Endodermal cell (in vitro differentiated cells): ENCODE measurements around the gene CCR8. TPM values are rescaled to one million over a fixed set of nuclear protein-coding genes. Genes with fewer than 3 reads are reported as not detected.

ENCODE experiments used
- DNase-seq: peaks from one replicate; pipeline ENCODE4 v3.0.0-alpha.2; 2017
- H3K27ac ChIP-seq: 2 replicates; pipeline ENCODE4 v1.5.1; 2013; ENCODE audit warnings: mild to moderate bottlenecking, low read depth, low read length, moderate library complexity
- H3K27me3 ChIP-seq: 2 replicates; pipeline ENCODE4 v1.6.1; 2013; ENCODE audit warnings: mild to moderate bottlenecking, low read length, moderate library complexity; ENCODE audit not compliant: insufficient read depth, control insufficient read depth, poor library complexity, severe bottlenecking
- H3K36me3 ChIP-seq: 2 replicates; pipeline ENCODE4 v1.7.0; 2013; ENCODE audit warnings: mild to moderate bottlenecking, low read length, moderate library complexity; ENCODE audit not compliant: control insufficient read depth, insufficient read depth
- H3K4me1 ChIP-seq: one replicate; pipeline ENCODE4 v1.7.0; 2013; ENCODE audit warnings: low read length; ENCODE audit not compliant: control insufficient read depth, insufficient read depth
- H3K4me3 ChIP-seq: 2 replicates; pipeline ENCODE4 v1.5.1; 2013; ENCODE audit warnings: mild to moderate bottlenecking, low read length, moderate library complexity
- H3K9ac ChIP-seq: 2 replicates; pipeline ENCODE4 v1.6.1; 2013; ENCODE audit warnings: mild to moderate bottlenecking, low read length, moderate library complexity; ENCODE audit not compliant: poor library complexity, severe bottlenecking; ENCODE audit errors: extremely low read depth
- H3K9me3 ChIP-seq: 2 replicates; pipeline ENCODE4 v1.6.1; 2013; ENCODE audit warnings: mild to moderate bottlenecking, low read length, moderate library complexity; ENCODE audit not compliant: control insufficient read depth
- H3K27ac Mint-ChIP-seq: 2 replicates; pipeline ENCODE4 v1.8.0; 2020; ENCODE audit warnings: mixed read lengths
- H3K27me3 Mint-ChIP-seq: 2 replicates; pipeline ENCODE4 v1.8.0; 2021; ENCODE audit warnings: mild to moderate bottlenecking, mixed read lengths; ENCODE audit not compliant: insufficient read depth
- H3K36me3 Mint-ChIP-seq: 2 replicates; pipeline ENCODE4 v1.8.0; 2020; ENCODE audit warnings: low read depth, mixed read lengths
- H3K4me1 Mint-ChIP-seq: 2 replicates; pipeline ENCODE4 v1.8.0; 2020; ENCODE audit warnings: mixed read lengths
- H3K4me3 Mint-ChIP-seq: 2 replicates; pipeline ENCODE4 v1.8.0; 2020; ENCODE audit warnings: mild to moderate bottlenecking, moderate library complexity, mixed read lengths
- H3K9me3 Mint-ChIP-seq: 2 replicates; pipeline ENCODE4 v1.8.0; 2020; ENCODE audit warnings: mild to moderate bottlenecking, mixed read lengths
- CTCF ChIP-seq: fragments of 200-600 bp; sonication (generic); conservative IDR thresholded peaks from 2 replicates; pipeline ENCODE4 v1.5.0; 2021; ENCODE audit warnings: antibody characterized with exemption, mild to moderate bottlenecking
- WGBS, 2 experiments: methylation state at CpG; one replicate each; pipeline versions ENCODE4 v1.1.5 to v1.1.7; 2013; ENCODE audit warnings: missing lambda C conversion rate in 2 of 2, mixed read lengths in 1 of 2; ENCODE audit not compliant: insufficient coverage in 1 of 2, insufficient read length in 1 of 2; 5-methylcytosine and 5-hydroxymethylcytosine counted together
- total RNA-seq, 2 donors: library from RNA; stranded (reverse); fragmentation: NEBNext Ultra II Directional in 1 of 2; extraction: Animal tissue kit (Norgen Biotek cat#: 25700) in 1 of 2; gene quantifications; 2 replicates in 1 of 2; 3 replicates in 1 of 2; pipeline ENCODE4 v1.2.1, GENCODE V29; 2021

The CCR8 gene
- total RNA-seq, 2 donors from 2014 or later, result 0.22 TPM; not detected in 1

GRCh38 chr3:39381432-39381831 is 51.9 kb downstream of the CCR8 start:
- no peak overlapping the region for H3K27ac ChIP-seq
- H3K36me3 Mint-ChIP-seq, result peaks cover under 1% of the 10 kb centered on the region
- DNase-seq, result no peak
- H3K9ac ChIP-seq, result no peak overlapping the region
- H3K9me3 Mint-ChIP-seq, result no peaks in the 10 kb centered on the region
- H3K27me3 ChIP-seq, result no peaks in the 10 kb centered on the region
- TF ChIP-seq CTCF, result no peak
- H3K36me3 ChIP-seq, result no peaks in the 10 kb centered on the region
- peaks cover 28% of the 10 kb centered on the region for H3K4me1 Mint-ChIP-seq
- peaks cover 1% of the 10 kb centered on the region for H3K27me3 Mint-ChIP-seq
- H3K4me3 ChIP-seq, result no peak overlapping the region
- H3K9me3 ChIP-seq, result no peaks in the 10 kb centered on the region
- H3K4me3 Mint-ChIP-seq, result no peak overlapping the region
- no peak overlapping the region for H3K27ac Mint-ChIP-seq
- WGBS, 2 experiments, result 73 to 96% methylated on average over 2 to 3 of the region's 3 CpGs
- H3K4me1 ChIP-seq, result no peaks in the 10 kb centered on the region

Other genes with a start within 250 kb of the CCR8 start
- gene GORASP1, start 222.1 kb upstream of the CCR8 start, total RNA-seq, result 10 to 100 TPM; 47.4 to 48.9 TPM
- gene TTC21A, start 222.0 kb upstream of the CCR8 start, total RNA-seq, result 1 to 10 TPM; 5.7 to 5.8 TPM
- gene CSRNP1, start 176.1 kb upstream of the CCR8 start, total RNA-seq, result 10 to 100 TPM in 1 of 2 donors, 1 to 10 TPM in 1; 9.2 to 11.1 TPM
- not detected for gene XIRP1, start 137.1 kb upstream of the CCR8 start, total RNA-seq
- not detected for gene CX3CR1, start 49.7 kb upstream of the CCR8 start, total RNA-seq
- gene SLC25A38, start 53.7 kb downstream of the CCR8 start, total RNA-seq, result 10 to 100 TPM; 33.4 to 37.7 TPM
- gene RPSA, start 77.0 kb downstream of the CCR8 start, total RNA-seq, result 1,000 to 10,000 TPM; 1,584 to 1,777 TPM
- gene MOBP, start 138.0 kb downstream of the CCR8 start, total RNA-seq, result 1 to 10 TPM; 2.1 to 7.0 TPM